Spleen (tissue), 7 donors: ENCODE results near the gene TENM4.

Source experiments
- POLR2A ChIP-seq, 3 donors: fragments of 450-650 bp; IDR thresholded peaks; one replicate each; pipeline ENCODE4 v1.5.1; 2017; ENCODE audit warnings: antibody characterized with exemption in 3 of 3, mild to moderate bottlenecking in 1 of 3
- POLR2AphosphoS5 ChIP-seq, 3 donors: sonication (generic); formaldehyde crosslinking; IDR thresholded peaks; one replicate each; pipeline ENCODE4 v1.5.1; 2017; ENCODE audit warnings: antibody characterized with exemption in 3 of 3
- TF ChIP-seq, protein P1 (sequence below), 11 experiments: fragments of 200-600 bp in 7 of 11; fragments of 450-650 bp in 4 of 11; sonication (generic) in 4 of 11; IDR thresholded peaks in 8 of 11; conservative IDR thresholded peaks in 3 of 11; 1 replicate in 7 of 11; 2 replicates in 4 of 11; pipeline versions ENCODE4 v1.4.0 to v1.8.0; 2016 to 2021; ENCODE audit warnings: antibody characterized with exemption in 11 of 11, inconsistent platforms in 4 of 11, mild to moderate bottlenecking in 1 of 11
- donor health status: DM: no; HTN: no; CAD: no; lungs with moderate emphysema.
- donor health status: DM: no; HTN: no; CAD: no.
- donor health status: DM: no; HTN: no; CAD: no.

DNA sequence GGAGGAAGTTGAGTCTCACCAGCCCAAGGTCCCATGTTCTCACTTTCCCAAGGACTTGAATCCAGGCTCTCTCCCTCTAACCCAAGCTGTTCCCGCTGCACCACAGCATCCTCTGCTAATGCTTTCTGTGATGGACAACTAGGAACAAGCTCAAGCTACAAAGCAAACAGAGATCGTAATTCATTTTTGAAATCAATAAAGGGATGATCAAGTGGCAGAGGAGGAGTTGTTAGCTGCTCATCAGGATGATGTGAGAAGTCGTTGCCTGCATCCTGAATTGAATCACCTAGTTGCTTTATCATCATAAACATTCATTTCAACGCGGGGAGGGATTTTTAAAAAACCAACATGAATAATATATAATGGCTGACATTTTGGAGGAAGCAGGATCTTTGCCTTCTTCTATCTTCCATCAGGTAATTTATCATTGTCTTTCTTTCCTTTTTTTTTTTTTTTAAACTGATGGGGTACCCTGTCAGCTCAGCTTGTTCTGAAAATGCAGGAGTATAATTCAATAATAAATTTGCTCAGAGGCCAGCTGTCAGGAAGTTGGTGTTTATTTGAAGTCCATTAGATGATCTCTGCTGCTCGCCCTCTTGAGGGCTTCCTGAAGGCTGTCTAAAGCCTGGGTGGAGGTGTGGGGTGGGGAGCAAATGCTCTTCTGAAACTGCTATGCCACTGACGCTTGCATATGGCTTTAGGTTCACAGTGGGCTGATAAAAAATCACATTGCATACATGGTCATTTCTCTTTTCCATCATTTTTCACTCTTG, 691.7 kb downstream of the TENM4 start:
- TF ChIP-seq, protein P1, sequence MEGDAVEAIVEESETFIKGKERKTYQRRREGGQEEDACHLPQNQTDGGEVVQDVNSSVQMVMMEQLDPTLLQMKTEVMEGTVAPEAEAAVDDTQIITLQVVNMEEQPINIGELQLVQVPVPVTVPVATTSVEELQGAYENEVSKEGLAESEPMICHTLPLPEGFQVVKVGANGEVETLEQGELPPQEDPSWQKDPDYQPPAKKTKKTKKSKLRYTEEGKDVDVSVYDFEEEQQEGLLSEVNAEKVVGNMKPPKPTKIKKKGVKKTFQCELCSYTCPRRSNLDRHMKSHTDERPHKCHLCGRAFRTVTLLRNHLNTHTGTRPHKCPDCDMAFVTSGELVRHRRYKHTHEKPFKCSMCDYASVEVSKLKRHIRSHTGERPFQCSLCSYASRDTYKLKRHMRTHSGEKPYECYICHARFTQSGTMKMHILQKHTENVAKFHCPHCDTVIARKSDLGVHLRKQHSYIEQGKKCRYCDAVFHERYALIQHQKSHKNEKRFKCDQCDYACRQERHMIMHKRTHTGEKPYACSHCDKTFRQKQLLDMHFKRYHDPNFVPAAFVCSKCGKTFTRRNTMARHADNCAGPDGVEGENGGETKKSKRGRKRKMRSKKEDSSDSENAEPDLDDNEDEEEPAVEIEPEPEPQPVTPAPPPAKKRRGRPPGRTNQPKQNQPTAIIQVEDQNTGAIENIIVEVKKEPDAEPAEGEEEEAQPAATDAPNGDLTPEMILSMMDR (IDR thresholded peaks at IDR 0.05 in 8 of 11, conservative IDR thresholded peaks at IDR 0.05 in 3 of 11): no peak
- TF ChIP-seq POLR2A (IDR thresholded peaks at IDR 0.05): no peak
- no peak for TF ChIP-seq POLR2AphosphoS5 (IDR thresholded peaks at IDR 0.05)
